ENCODE data around the gene YBEY.
A peak's percentile ranks its signal among the peaks of the same experiment; 100 is the strongest.

The YBEY gene

GRCh38 chr21:46269466-46269865 is 16.7 kb upstream of the YBEY start:
- POLR2A ChIA-PET, result no interaction called here
- Histone ChIP-seq H3K9me3 (ENCODE audit: control extremely low read depth in 1 of 5, control insufficient read depth in 4 of 5, insufficient read depth in 2 of 5, low read depth in 1 of 5, low read length in 4 of 5) (no peaks in the 10 kb centered on the region), H3K4me3 (ENCODE audit: control insufficient read depth in 1 of 7, extremely low read depth in 1 of 7, insufficient read depth in 4 of 7, low read depth in 2 of 7, low read length in 6 of 7) (no peak overlapping the region), H3K27me3 (replicated peaks in 2 of 5; ENCODE audit: control insufficient read depth in 4 of 5, insufficient read depth in 5 of 5, low read length in 4 of 5) (no peaks in the 10 kb centered on the region), H3K4me1 (ENCODE audit: control extremely low read depth in 1 of 4, control insufficient read depth in 4 of 4, insufficient read depth in 4 of 4, low read length in 3 of 4) (no peaks in the 10 kb centered on the region), H3K27ac (ENCODE audit: insufficient read depth in 1 of 2, low read depth in 1 of 2, low read length in 2 of 2, poor library complexity in 1 of 2, severe bottlenecking in 2 of 2) (no peak overlapping the region), H3K36me3 (ENCODE audit: control insufficient read depth in 4 of 4, insufficient read depth in 4 of 4, low read length in 3 of 4) (peaks cover 25 to 94% (median 68%) of the 10 kb centered on the region in 4 experiments)
- CTCF ChIA-PET, result interaction anchor here (0.8 kb wide), 1 partner anchor 9 kb away, joined by 3 read pairs; no protein-coding TSS in a partner anchor
- WGBS (ENCODE audit: insufficient coverage), result 98% methylated on average over 10 of the region's 10 CpGs
- no peak for DNase-seq

DNA sequence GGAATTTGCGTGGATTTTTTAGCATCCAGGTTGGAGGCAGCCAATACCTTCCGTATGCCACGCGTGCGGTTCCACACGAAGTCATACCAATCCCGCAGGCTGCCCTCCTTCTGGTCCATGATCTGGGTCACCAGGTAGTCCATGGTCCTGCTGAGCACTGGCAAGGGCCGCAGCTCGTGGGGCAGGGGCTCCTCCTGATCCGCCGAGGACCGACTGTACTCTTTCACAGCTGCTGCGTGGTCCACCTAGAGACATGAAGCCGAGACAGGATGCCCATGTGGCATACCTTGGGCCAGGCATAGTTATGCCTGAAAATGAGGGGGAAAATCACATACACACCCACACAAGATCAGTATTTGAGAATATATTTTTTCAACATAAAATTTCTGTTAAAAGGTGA is 12.8 kb upstream of the YBEY start:
- 94% methylated on average over 12 of the region's 14 CpGs for WGBS (ENCODE audit: insufficient coverage)
- ChIA-PET POLR2A (no interaction called here), CTCF (no interaction called here)
- no peak overlapping the region for H3K27ac ChIP-seq (ENCODE audit: insufficient read depth in 1 of 2, low read depth in 1 of 2, low read length in 2 of 2, poor library complexity in 1 of 2, severe bottlenecking in 2 of 2)
- H3K36me3 ChIP-seq (ENCODE audit: control insufficient read depth in 4 of 4, insufficient read depth in 4 of 4, low read length in 3 of 4), result peaks cover 22 to 90% (median 67%) of the 10 kb centered on the region in 4 experiments
- no peaks in the 10 kb centered on the region for H3K4me1 ChIP-seq (ENCODE audit: control extremely low read depth in 1 of 4, control insufficient read depth in 4 of 4, insufficient read depth in 4 of 4, low read length in 3 of 4)
- no peaks in the 10 kb centered on the region for H3K27me3 ChIP-seq (replicated peaks in 2 of 5; ENCODE audit: control insufficient read depth in 4 of 5, insufficient read depth in 5 of 5, low read length in 4 of 5)
- no peaks in the 10 kb centered on the region for H3K9me3 ChIP-seq (ENCODE audit: control extremely low read depth in 1 of 5, control insufficient read depth in 4 of 5, insufficient read depth in 2 of 5, low read depth in 1 of 5, low read length in 4 of 5)
- no peak for DNase-seq
- H3K4me3 ChIP-seq (ENCODE audit: control insufficient read depth in 1 of 7, extremely low read depth in 1 of 7, insufficient read depth in 4 of 7, low read depth in 2 of 7, low read length in 6 of 7), result no peak overlapping the region

GRCh38 chr21:46274797-46275390 is 11.2 kb upstream of the YBEY start:
- no peaks in the 10 kb centered on the region for H3K4me1 ChIP-seq (ENCODE audit: control extremely low read depth in 1 of 4, control insufficient read depth in 4 of 4, insufficient read depth in 4 of 4, low read length in 3 of 4)
- 75% methylated on average over 2 of the region's 11 CpGs for WGBS (ENCODE audit: insufficient coverage)
- no peaks in the 10 kb centered on the region for H3K27me3 ChIP-seq (replicated peaks in 2 of 5; ENCODE audit: control insufficient read depth in 4 of 5, insufficient read depth in 5 of 5, low read length in 4 of 5)
- ChIA-PET CTCF (interaction anchor here (0.6 to 2.2 kb wide), 4 partner anchors 10 to 385 kb away, joined by 3 to 5 read pairs (median 3); no protein-coding TSS in a partner anchor), POLR2A (interaction anchor here (0.6 kb wide), 1 partner anchor 117 kb away, joined by 9 read pairs; no protein-coding TSS in a partner anchor)
- peaks cover 20 to 87% (median 68%) of the 10 kb centered on the region in 4 experiments for H3K36me3 ChIP-seq (ENCODE audit: control insufficient read depth in 4 of 4, insufficient read depth in 4 of 4, low read length in 3 of 4)
- no peak overlapping the region for H3K4me3 ChIP-seq (ENCODE audit: control insufficient read depth in 1 of 7, extremely low read depth in 1 of 7, insufficient read depth in 4 of 7, low read depth in 2 of 7, low read length in 6 of 7)
- no peaks in the 10 kb centered on the region for H3K9me3 ChIP-seq (ENCODE audit: control extremely low read depth in 1 of 5, control insufficient read depth in 4 of 5, insufficient read depth in 2 of 5, low read depth in 1 of 5, low read length in 4 of 5)
- no peak for DNase-seq
- H3K27ac ChIP-seq (ENCODE audit: insufficient read depth in 1 of 2, low read depth in 1 of 2, low read length in 2 of 2, poor library complexity in 1 of 2, severe bottlenecking in 2 of 2), result no peak overlapping the region

DNA sequence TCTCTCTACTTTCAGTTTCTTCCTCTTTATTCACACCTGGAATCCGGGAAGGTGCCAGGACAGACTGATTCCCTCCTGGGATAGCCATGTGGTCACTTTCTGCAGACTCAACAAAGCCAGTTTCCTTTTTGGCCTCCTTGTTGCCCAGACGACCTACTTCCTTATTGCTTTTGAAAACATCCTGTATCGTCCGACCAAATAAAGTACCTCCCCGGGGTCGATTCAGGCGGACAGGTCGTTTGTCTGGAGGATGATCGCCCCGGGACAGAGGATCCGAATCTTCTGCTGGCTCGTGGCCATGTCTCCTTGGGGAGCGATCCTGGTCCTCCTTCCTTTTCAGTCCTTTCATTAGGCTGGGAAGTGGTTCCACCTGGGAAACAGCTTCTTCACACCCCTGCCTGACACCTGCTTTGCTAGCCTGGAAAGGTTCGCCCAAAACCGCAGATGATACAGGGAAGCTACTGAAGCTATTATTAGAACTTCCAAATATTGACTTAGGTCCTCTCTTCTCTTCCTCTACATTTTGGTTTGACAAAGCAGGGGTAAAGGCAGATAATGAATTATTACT is 2.0 kb upstream of the YBEY start:
- H3K36me3 ChIP-seq (ENCODE audit: control insufficient read depth in 4 of 4, insufficient read depth in 4 of 4, low read length in 3 of 4), result peaks cover 12 to 41% (median 32%) of the 10 kb centered on the region in 4 experiments
- CTCF ChIA-PET, result interaction anchor here (0.7 to 2.2 kb wide), 10 partner anchors 8 to 140 kb away, joined by 3 to 6 read pairs (median 4); no protein-coding TSS in a partner anchor
- POLR2A ChIA-PET, result interaction anchor here (0.6 kb wide), 1 partner anchor 57 kb away, joined by 3 read pairs; no protein-coding TSS in a partner anchor
- no peaks in the 10 kb centered on the region for H3K9me3 ChIP-seq (ENCODE audit: control extremely low read depth in 1 of 5, control insufficient read depth in 4 of 5, insufficient read depth in 2 of 5, low read depth in 1 of 5, low read length in 4 of 5)
- peaks cover 13 to 31% (median 28%) of the 10 kb centered on the region in 4 experiments for H3K4me1 ChIP-seq (ENCODE audit: control extremely low read depth in 1 of 4, control insufficient read depth in 4 of 4, insufficient read depth in 4 of 4, low read length in 3 of 4)
- peak overlapping the region in 5 of 7 experiments; percentile 2 to 90 (median 47) for H3K4me3 ChIP-seq (ENCODE audit: control insufficient read depth in 1 of 7, extremely low read depth in 1 of 7, insufficient read depth in 4 of 7, low read depth in 2 of 7, low read length in 6 of 7)
- WGBS (ENCODE audit: insufficient coverage), result 57% methylated on average over 13 of the region's 15 CpGs
- peak overlapping the region in 1 of 2 experiments; percentile 29 for H3K27ac ChIP-seq (ENCODE audit: insufficient read depth in 1 of 2, low read depth in 1 of 2, low read length in 2 of 2, poor library complexity in 1 of 2, severe bottlenecking in 2 of 2)
- no peaks in the 10 kb centered on the region for H3K27me3 ChIP-seq (replicated peaks in 2 of 5; ENCODE audit: control insufficient read depth in 4 of 5, insufficient read depth in 5 of 5, low read length in 4 of 5)
- DNase-seq, result peak in 1 of 3 donors; percentile 32

DNA sequence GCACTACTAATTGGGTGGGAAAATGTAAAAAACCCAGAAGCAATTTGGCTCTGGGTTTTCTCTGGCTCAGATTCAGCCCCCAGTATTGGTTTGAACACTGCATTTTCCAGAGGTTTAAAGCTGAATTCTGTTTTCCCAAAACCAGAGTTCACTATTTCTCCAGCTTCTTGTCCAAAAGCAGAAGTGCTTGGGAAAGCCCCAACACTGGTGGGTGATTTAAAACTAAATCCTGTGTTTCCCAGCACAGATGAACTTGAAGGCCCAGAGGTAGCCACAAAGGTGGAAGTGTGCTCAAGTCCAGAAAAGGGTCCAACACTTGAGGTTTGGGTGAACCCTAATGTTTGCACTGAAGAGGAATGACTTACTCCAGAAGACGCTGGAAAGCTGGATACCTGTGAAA is 1.4 kb upstream of the YBEY start:
- ChIA-PET POLR2A (interaction anchor here (0.6 to 1.1 kb wide), 2 partner anchors 35 to 57 kb away, joined by 3 to 4 read pairs; no protein-coding TSS in a partner anchor), CTCF (interaction anchor here (0.7 to 2.2 kb wide), 13 partner anchors 9 to 314 kb away, joined by 3 to 6 read pairs (median 4); no protein-coding TSS in a partner anchor)
- Histone ChIP-seq H3K27ac (ENCODE audit: insufficient read depth in 1 of 2, low read depth in 1 of 2, low read length in 2 of 2, poor library complexity in 1 of 2, severe bottlenecking in 2 of 2) (peak overlapping the region in 1 of 2 experiments; percentile 81), H3K4me1 (ENCODE audit: control extremely low read depth in 1 of 4, control insufficient read depth in 4 of 4, insufficient read depth in 4 of 4, low read length in 3 of 4) (peaks cover 13 to 31% (median 28%) of the 10 kb centered on the region in 4 experiments), H3K36me3 (ENCODE audit: control insufficient read depth in 4 of 4, insufficient read depth in 4 of 4, low read length in 3 of 4) (peaks cover 8 to 36% (median 26%) of the 10 kb centered on the region in 4 experiments), H3K9me3 (ENCODE audit: control extremely low read depth in 1 of 5, control insufficient read depth in 4 of 5, insufficient read depth in 2 of 5, low read depth in 1 of 5, low read length in 4 of 5) (no peaks in the 10 kb centered on the region), H3K27me3 (replicated peaks in 2 of 5; ENCODE audit: control insufficient read depth in 4 of 5, insufficient read depth in 5 of 5, low read length in 4 of 5) (no peaks in the 10 kb centered on the region), H3K4me3 (ENCODE audit: control insufficient read depth in 1 of 7, extremely low read depth in 1 of 7, insufficient read depth in 4 of 7, low read depth in 2 of 7, low read length in 6 of 7) (peak overlapping the region in 6 of 7 experiments; percentile 8 to 90 (median 86))
- WGBS (ENCODE audit: insufficient coverage), result 92% methylated on average over 1 of the region's 1 CpG
- DNase-seq, result peak in 2 of 3 donors; percentile 27 to 34

GRCh38 chr21:46285206-46285661 is 908 bp upstream of the YBEY start, which contains the start of gene MCM3AP:
Gene MCM3AP, minus strand, starts transcription at chr21:46285611. Its CDS starts 325 bp downstream, at chr21:46285286.
- Histone ChIP-seq H3K27me3 (replicated peaks in 2 of 5; ENCODE audit: control insufficient read depth in 4 of 5, insufficient read depth in 5 of 5, low read length in 4 of 5) (no peaks in the 10 kb centered on the region), H3K27ac (ENCODE audit: insufficient read depth in 1 of 2, low read depth in 1 of 2, low read length in 2 of 2, poor library complexity in 1 of 2, severe bottlenecking in 2 of 2) (peak within 1 kb of the TSS; percentile 74 to 81), H3K4me3 (ENCODE audit: control insufficient read depth in 1 of 7, extremely low read depth in 1 of 7, insufficient read depth in 4 of 7, low read depth in 2 of 7, low read length in 6 of 7) (peak within 1 kb of the TSS; percentile 76 to 90 (median 86)), H3K4me1 (ENCODE audit: control extremely low read depth in 1 of 4, control insufficient read depth in 4 of 4, insufficient read depth in 4 of 4, low read length in 3 of 4) (peaks cover 13 to 31% (median 28%) of the 10 kb centered on the region in 4 experiments), H3K9me3 (ENCODE audit: control extremely low read depth in 1 of 5, control insufficient read depth in 4 of 5, insufficient read depth in 2 of 5, low read depth in 1 of 5, low read length in 4 of 5) (no peaks in the 10 kb centered on the region), H3K36me3 (ENCODE audit: control insufficient read depth in 4 of 4, insufficient read depth in 4 of 4, low read length in 3 of 4) (peaks cover 6 to 31% (median 24%) of the 10 kb centered on the region in 4 experiments)
- CTCF ChIA-PET, result interaction anchor here (0.7 to 2.2 kb wide), 12 partner anchors 9 to 314 kb away, joined by 3 to 6 read pairs (median 4); no protein-coding TSS in a partner anchor
- POLR2A ChIA-PET, result interaction anchor here (1.1 kb wide), 1 partner anchor 35 kb away, joined by 4 read pairs; no protein-coding TSS in a partner anchor
- WGBS (ENCODE audit: insufficient coverage), result 51% methylated on average over 4 of the region's 6 CpGs
- peak in 2 of 3 donors; percentile 16 to 29 for DNase-seq
